ENCODE results near the gene GNAI3. TPM values are rescaled to one million over a fixed set of nuclear protein-coding genes. Genes with fewer than 3 reads are reported as not detected.

Gene GNAI3
- total RNA-seq, 1 experiment from 2014 or later = 9.9 TPM

DNA sequence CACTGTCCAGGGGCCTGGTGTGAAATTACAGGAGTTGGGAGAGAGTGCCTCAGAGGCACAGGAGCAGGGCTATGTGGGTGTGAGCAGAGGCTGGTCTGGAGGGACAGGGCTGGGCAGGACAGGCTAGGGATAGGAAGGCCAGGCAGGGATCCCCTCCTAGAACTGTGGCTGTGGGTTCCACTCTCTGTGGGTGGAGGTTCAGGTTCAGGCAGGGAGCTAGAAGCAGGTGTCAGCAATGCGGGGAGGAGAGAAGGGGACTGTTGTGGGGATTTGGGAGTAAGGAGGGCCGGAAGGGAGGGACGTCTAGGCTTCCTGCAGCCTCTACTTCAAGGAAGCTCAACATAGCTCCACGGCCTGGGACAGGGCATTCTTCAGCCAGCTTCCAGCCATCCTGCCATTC lies 17.0 kb upstream of the GNAI3 start:
- Histone ChIP-seq H2BK120ac (ENCODE audit: low read depth, low read length, poor library complexity, severe bottlenecking) (no peak overlapping the region), H3K23ac (ENCODE audit: insufficient read length, low read depth, low read length) (no peak overlapping the region), H3K14ac (ENCODE audit: insufficient read depth, low read length) (no peak overlapping the region), H3K79me2 (ENCODE audit: insufficient read depth, low read length) (no peaks in the 10 kb centered on the region), H3K9me3 (ENCODE audit: control insufficient read depth, low read depth, low read length) (no peaks in the 10 kb centered on the region), H3K18ac (ENCODE audit: insufficient read length, low read depth, low read length) (no peak overlapping the region), H4K20me1 (ENCODE audit: control insufficient read depth, insufficient read depth, insufficient read length) (no peaks in the 10 kb centered on the region), H2BK20ac (ENCODE audit: low read depth, low read length, poor library complexity, severe bottlenecking) (no peak overlapping the region), H3K4me1 (ENCODE audit: insufficient read depth, low read length) (no peaks in the 10 kb centered on the region), H3K9ac (ENCODE audit: extremely low read depth, insufficient read length, low read length) (no peak overlapping the region), H3K23me2 (ENCODE audit: insufficient read length, low read depth, low read length, poor library complexity, severe bottlenecking) (peaks cover 4% of the 10 kb centered on the region), H3K4me2 (ENCODE audit: insufficient read depth, insufficient read length, low read length) (no peak overlapping the region), H3K27ac (ENCODE audit: insufficient read length, low read depth, low read length) (no peak overlapping the region), H3K4ac (ENCODE audit: low read depth, low read length) (no peak overlapping the region), H3T11ph (ENCODE audit: low read length) (no peak overlapping the region), H3K56ac (ENCODE audit: insufficient read length, low read depth, low read length) (no peak overlapping the region), H2AK5ac (ENCODE audit: insufficient read length, low read length) (no peak overlapping the region), H3K27me3 (ENCODE audit: insufficient read depth, low read length) (no peaks in the 10 kb centered on the region), H2BK15ac (ENCODE audit: low read depth, low read length) (no peak overlapping the region), H4K91ac (ENCODE audit: insufficient read length, low read depth, low read length) (no peak overlapping the region), H2BK12ac (ENCODE audit: insufficient read length, low read depth, low read length) (no peak overlapping the region), H4K8ac (replicated peaks; ENCODE audit: insufficient read length, low read depth, low read length) (no peak overlapping the region), H3K79me1 (ENCODE audit: insufficient read depth, low read depth, low read length, poor library complexity, severe bottlenecking) (no peaks in the 10 kb centered on the region), H2BK5ac (ENCODE audit: insufficient read length, low read length) (no peak overlapping the region), H2AFZ (ENCODE audit: low read length) (no peak overlapping the region), H4K5ac (ENCODE audit: insufficient read length, low read depth, low read length) (no peak overlapping the region)
- TF ChIP-seq, protein P1, sequence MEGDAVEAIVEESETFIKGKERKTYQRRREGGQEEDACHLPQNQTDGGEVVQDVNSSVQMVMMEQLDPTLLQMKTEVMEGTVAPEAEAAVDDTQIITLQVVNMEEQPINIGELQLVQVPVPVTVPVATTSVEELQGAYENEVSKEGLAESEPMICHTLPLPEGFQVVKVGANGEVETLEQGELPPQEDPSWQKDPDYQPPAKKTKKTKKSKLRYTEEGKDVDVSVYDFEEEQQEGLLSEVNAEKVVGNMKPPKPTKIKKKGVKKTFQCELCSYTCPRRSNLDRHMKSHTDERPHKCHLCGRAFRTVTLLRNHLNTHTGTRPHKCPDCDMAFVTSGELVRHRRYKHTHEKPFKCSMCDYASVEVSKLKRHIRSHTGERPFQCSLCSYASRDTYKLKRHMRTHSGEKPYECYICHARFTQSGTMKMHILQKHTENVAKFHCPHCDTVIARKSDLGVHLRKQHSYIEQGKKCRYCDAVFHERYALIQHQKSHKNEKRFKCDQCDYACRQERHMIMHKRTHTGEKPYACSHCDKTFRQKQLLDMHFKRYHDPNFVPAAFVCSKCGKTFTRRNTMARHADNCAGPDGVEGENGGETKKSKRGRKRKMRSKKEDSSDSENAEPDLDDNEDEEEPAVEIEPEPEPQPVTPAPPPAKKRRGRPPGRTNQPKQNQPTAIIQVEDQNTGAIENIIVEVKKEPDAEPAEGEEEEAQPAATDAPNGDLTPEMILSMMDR (conservative IDR thresholded peaks at IDR 0.05) = no peak
- no CpG with 5 or more reads among the region's 4 CpGs for WGBS (ENCODE audit: extremely low coverage, insufficient read length, low lambda C conversion rate)
- peaks cover 4 to 8% of the 10 kb centered on the region in 2 experiments for H3K4me1 Mint-ChIP-seq
- no peaks in the 10 kb centered on the region for H3K36me3 Mint-ChIP-seq (ENCODE audit: insufficient read depth in 1 of 3, low read depth in 3 of 3)
- no peak for DNase-seq
- H3K27ac Mint-ChIP-seq = no peak overlapping the region; a peak in 1 of 7 replicates
- no peak overlapping the region for H3K4me3 Mint-ChIP-seq
- peaks cover 15% of the 10 kb centered on the region for H3K27me3 Mint-ChIP-seq (ENCODE audit: low read depth)
- no peaks in the 10 kb centered on the region; a peak in 1 of 5 replicates for H3K9me3 Mint-ChIP-seq

All from H9 (cell line).